Hepatocyte (in vitro differentiated cells): ENCODE results near the gene PIRT.

Experiments
- CTCF ChIP-seq: fragments of 200-600 bp; sonication (generic); IDR thresholded peaks from 2 replicates; pipeline ENCODE4 v1.5.1; 2016; ENCODE audit warnings: antibody characterized with exemption, mild to moderate bottlenecking; ENCODE audit not compliant: poor library complexity
- EZH2 ChIP-seq: fragments of 200-600 bp; sonication (generic); IDR thresholded peaks from 2 replicates; pipeline ENCODE4 v1.6.1; 2016; ENCODE audit warnings: antibody characterized with exemption, mild to moderate bottlenecking, borderline replicate concordance
- EZH2phosphoT487 ChIP-seq: fragments of 200-600 bp; sonication (generic); IDR thresholded peaks from one replicate; pipeline ENCODE4 v1.6.1; 2018; ENCODE audit warnings: antibody characterized with exemption, mild to moderate bottlenecking, low read depth, moderate library complexity; ENCODE audit not compliant: unreplicated experiment, severe bottlenecking

GRCh38 chr17:10777131-10777807 is 60.6 kb downstream of the PIRT start:
- no peak for TF ChIP-seq CTCF
- no peak for TF ChIP-seq EZH2
- TF ChIP-seq EZH2phosphoT487, result no peak
